Thyroid gland (tissue), 4 donors: ENCODE data around the gene SORL1. TPM values are rescaled to one million over a fixed set of nuclear protein-coding genes. Genes with fewer than 3 reads are reported as not detected.
A peak's percentile ranks its signal among the peaks of the same experiment; 100 is the strongest.

Source experiments
- DNase-seq, 2 donors: peaks; one replicate each; pipeline ENCODE4 v3.0.0-alpha.2; 2019
- H3K27ac ChIP-seq, 3 donors: fragments of 200-600 bp; sonication (generic); 1 replicate in 2 of 3; 2 replicates in 1 of 3; pipeline ENCODE4 v1.5.1; 2016 to 2019; ENCODE audit warnings: mild to moderate bottlenecking in 1 of 3, moderate library complexity in 1 of 3
- H3K27me3 ChIP-seq: fragments of 200-600 bp; sonication (generic); one replicate; pipeline ENCODE4 v1.5.1; 2019
- H3K36me3 ChIP-seq, 2 donors: fragments of 200-600 bp; sonication (generic); one replicate each; pipeline ENCODE4 v1.5.1; 2016 to 2019
- H3K4me1 ChIP-seq, 2 donors: fragments of 200-600 bp; sonication (generic); one replicate each; pipeline ENCODE4 v1.5.1; 2017 to 2019
- H3K4me3 ChIP-seq, 3 donors: fragments of 200-600 bp; sonication (generic); replicated peaks in 1 of 3; 1 replicate in 2 of 3; 2 replicates in 1 of 3; pipeline ENCODE4 v1.5.1; 2016; ENCODE audit warnings: mild to moderate bottlenecking in 1 of 3
- H3K9me3 ChIP-seq: fragments of 200-600 bp; sonication (generic); one replicate; pipeline ENCODE4 v1.5.1; 2017
- CTCF ChIP-seq, 6 experiments: fragments of 200-600 bp in 3 of 6; fragments of 450-650 bp in 3 of 6; sonication (generic) in 3 of 6; IDR thresholded peaks; one replicate each; pipeline ENCODE4 v1.5.1; 2016 to 2019; ENCODE audit warnings: antibody characterized with exemption in 6 of 6, mild to moderate bottlenecking in 2 of 6, inconsistent platforms in 1 of 6, moderate library complexity in 1 of 6
- POLR2A ChIP-seq, 2 donors: fragments of 450-650 bp; IDR thresholded peaks; one replicate each; pipeline ENCODE4 v1.6.1; 2017; ENCODE audit warnings: antibody characterized with exemption in 2 of 2, mild to moderate bottlenecking in 2 of 2, moderate library complexity in 1 of 2
- WGBS, 2 donors: methylation state at CpG; one replicate each; pipeline ENCODE4 v1.1.5; 2017; 5-methylcytosine and 5-hydroxymethylcytosine counted together
- intact Hi-C: fragments of 100-400 bp; cut with DNase I; formaldehyde crosslinking; loops from one replicate; pipeline ENCODE4 v1.15.1; 2023
- total RNA-seq, 4 donors: library from RNA; depleted of rRNA; stranded (reverse); fragments of >200 nt; gene quantifications; one replicate each; pipeline ENCODE4 v1.2.3, GENCODE V29; 2016

Gene SORL1
- total RNA-seq, 4 donors from 2014 or later, result 19.6 to 73.8 (median 53.6) TPM

- peaks cover under 1 to 3% of the 10 kb centered on the region in 2 donors for H3K4me1 ChIP-seq
- no peak for DNase-seq
- H3K36me3 ChIP-seq, result no peaks in the 10 kb centered on the region
- H3K9me3 ChIP-seq, result no peaks in the 10 kb centered on the region
- peak overlapping the region in 1 of 3 donors; percentile 10 for H3K27ac ChIP-seq
- 61 to 70% methylated on average over 4 of the region's 4 CpGs for WGBS, 2 donors
- intact Hi-C loops, result loop anchor here (5.0 kb wide), 1 partner anchor 425 kb away; no protein-coding TSS in a partner anchor
- H3K4me3 ChIP-seq, result no peak overlapping the region
- no peaks in the 10 kb centered on the region for H3K27me3 ChIP-seq
- TF ChIP-seq CTCF (IDR thresholded peaks at IDR 0.05) (no peak), POLR2A (IDR thresholded peaks at IDR 0.05) (no peak)
These were observed 209.9 kb downstream of the SORL1 start for GRCh38 chr11:121661880-121662486.

GRCh38 chr11:121664144-121664543, 212.0 kb downstream of the SORL1 start:
- H3K4me1 ChIP-seq, result no peaks in the 10 kb centered on the region
- no peak overlapping the region for H3K4me3 ChIP-seq
- no peaks in the 10 kb centered on the region for H3K36me3 ChIP-seq
- intact Hi-C loops, result loop anchor here (5.0 kb wide), 1 partner anchor 423 kb away; no protein-coding TSS in a partner anchor
- no peak for DNase-seq
- H3K27ac ChIP-seq, result no peak overlapping the region
- H3K9me3 ChIP-seq, result no peaks in the 10 kb centered on the region
- no peaks in the 10 kb centered on the region for H3K27me3 ChIP-seq
- TF ChIP-seq POLR2A (IDR thresholded peaks at IDR 0.05) (no peak), CTCF (IDR thresholded peaks at IDR 0.05) (no peak)

GRCh38 chr11:121665206-121665838, 213.2 kb downstream of the SORL1 start:
- Histone ChIP-seq H3K4me3 (no peak overlapping the region), H3K27ac (no peak overlapping the region), H3K9me3 (no peaks in the 10 kb centered on the region), H3K4me1 (peaks cover 3 to 4% of the 10 kb centered on the region in 2 donors), H3K36me3 (no peaks in the 10 kb centered on the region), H3K27me3 (no peaks in the 10 kb centered on the region)
- no peak for DNase-seq
- intact Hi-C loops, result no loop called here
- TF ChIP-seq CTCF (IDR thresholded peaks at IDR 0.05), result no peak
- TF ChIP-seq POLR2A (IDR thresholded peaks at IDR 0.05), result no peak
- 83 to 90% methylated on average over 6 of the region's 6 CpGs for WGBS, 2 donors

- Histone ChIP-seq H3K27me3 (no peaks in the 10 kb centered on the region), H3K9me3 (no peaks in the 10 kb centered on the region), H3K36me3 (no peaks in the 10 kb centered on the region), H3K4me3 (no peak overlapping the region), H3K27ac (no peak overlapping the region), H3K4me1 (peaks cover 16 to 22% of the 10 kb centered on the region in 2 donors)
- intact Hi-C loops, result no loop called here
- TF ChIP-seq POLR2A (IDR thresholded peaks at IDR 0.05) (no peak), CTCF (IDR thresholded peaks at IDR 0.05) (no peak)
- WGBS, 2 donors, result 86 to 90% methylated on average over 1 of the region's 1 CpG
- DNase-seq, result no peak
These were observed 215.7 kb downstream of the SORL1 start for GRCh38 chr11:121667836-121668235.

GRCh38 chr11:121669422-121669821, 217.3 kb downstream of the SORL1 start:
- TF ChIP-seq CTCF (IDR thresholded peaks at IDR 0.05) (no peak), POLR2A (IDR thresholded peaks at IDR 0.05) (no peak)
- Histone ChIP-seq H3K4me1 (peaks cover 19 to 28% of the 10 kb centered on the region in 2 donors), H3K4me3 (no peak overlapping the region), H3K27me3 (no peaks in the 10 kb centered on the region), H3K36me3 (no peaks in the 10 kb centered on the region), H3K9me3 (no peaks in the 10 kb centered on the region), H3K27ac (no peak overlapping the region)
- 86% methylated on average over 4 of the region's 4 CpGs for WGBS, 2 donors
- no peak for DNase-seq
- intact Hi-C loops, result no loop called here
